HG03571 (cell line): ENCODE data around the gene DYDC1.
"Not testable (repeated sequence)": the region's sequence is repeated elsewhere in the genome, so short reads cannot be mapped to it uniquely, and the experiment has no call there.

Source experiments
- ATAC-seq: cut with Tn5 transposase; IDR thresholded peaks from one replicate; pipeline ENCODE4 v1.9.1; 2021; ENCODE audit not compliant: unreplicated experiment

Gene DYDC1

DNA sequence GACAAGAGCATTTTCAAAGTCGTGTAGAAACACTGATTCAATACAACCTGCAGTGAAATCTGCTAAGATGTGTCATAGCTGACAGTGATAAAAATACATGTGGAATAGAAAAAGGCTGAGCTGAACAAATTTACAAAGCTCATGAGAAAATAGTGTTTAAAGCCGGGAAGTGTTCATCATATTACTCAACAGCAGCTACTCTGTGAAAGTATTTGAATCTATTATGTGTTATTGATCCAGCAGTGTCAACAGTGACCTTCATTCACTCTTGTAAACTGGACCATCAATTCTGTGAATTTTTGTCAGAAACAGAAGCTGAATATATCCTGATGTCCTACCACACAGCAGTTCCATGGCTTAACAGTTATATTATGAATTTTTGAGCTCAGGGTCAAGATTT is 11.6 kb downstream of the DYDC1 start:
- no peak for ATAC-seq

DNA sequence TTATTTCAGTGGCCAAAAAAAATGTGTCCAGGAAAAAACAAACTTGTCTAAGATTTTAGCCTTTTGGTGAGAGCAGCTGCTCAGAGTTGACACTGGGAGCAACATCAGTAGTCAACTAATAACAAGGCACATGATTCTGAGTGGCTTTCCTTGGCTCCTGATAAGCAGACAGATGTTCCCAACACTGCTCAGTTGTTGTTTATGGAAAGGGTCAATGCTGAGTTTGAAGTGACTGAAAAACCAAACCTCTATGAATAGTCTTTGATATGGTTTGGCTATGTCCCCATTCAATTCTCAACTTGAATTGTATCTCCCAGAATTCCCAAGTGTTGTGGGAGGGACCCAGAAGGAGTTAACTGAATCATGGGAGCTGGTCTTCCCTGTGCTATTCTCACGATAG is 12.3 kb downstream of the DYDC1 start:
- no peak for ATAC-seq

DNA sequence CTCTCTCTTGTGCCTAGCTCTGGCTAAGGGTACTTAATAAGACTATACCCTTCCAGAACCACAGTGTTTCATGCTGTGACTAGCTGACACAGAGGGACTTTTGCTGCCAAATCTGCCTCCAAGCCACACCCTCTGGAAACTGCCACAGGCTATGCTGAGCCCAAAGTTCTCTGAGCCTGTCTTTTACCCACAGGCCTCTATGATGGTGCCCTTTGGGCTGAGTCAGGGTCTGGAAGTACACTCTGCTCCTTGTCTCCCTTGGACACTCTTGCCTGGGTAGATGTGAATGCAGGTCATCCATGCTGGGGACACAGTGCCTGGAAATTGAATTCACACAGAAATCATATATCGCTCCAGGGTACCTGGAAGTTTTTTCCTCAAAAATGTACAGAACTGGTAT is 22.6 kb downstream of the DYDC1 start:
- ATAC-seq: no peak

DNA sequence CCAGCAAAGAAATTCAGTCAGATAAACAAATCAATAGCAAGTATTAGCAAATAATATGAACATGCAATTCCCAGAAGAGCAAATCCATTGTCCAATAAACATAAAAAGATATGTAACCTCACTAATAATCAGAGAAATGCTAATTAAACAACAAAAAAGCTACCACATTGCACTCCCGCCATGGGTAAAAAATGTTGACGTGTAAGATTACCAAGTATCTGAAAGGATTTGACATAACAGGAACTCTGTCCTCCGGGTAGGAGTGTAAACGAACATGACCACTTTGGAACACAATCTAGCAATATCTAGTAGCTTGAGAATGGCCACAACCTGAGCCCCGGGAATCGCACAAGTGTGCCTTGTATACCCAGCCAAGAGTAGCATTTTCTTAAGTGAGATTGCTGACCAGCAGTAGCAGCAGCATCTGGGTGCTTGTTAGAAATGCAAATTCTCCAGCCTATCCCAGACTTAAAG is 31.6 kb downstream of the DYDC1 start:
- ATAC-seq: no peak

DNA sequence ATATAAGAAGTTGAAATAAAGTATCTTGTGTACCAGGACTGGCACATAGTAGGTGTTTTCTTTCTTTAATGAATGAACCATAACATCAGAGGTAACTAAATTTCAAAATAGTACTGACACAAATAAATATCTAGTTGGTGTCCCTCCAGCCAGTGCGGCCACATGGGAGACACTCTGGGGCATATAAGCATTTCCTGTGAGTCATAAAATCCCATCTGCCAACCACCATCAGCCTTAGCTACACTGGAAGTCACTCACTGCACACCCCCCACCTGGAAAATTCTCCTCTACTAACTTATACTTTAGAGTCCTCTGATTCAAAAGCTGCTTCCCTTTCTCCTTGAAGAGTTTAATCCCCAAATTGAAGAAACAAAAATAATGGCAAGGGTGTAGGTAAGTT is 32.5 kb downstream of the DYDC1 start:
- no peak for ATAC-seq

DNA sequence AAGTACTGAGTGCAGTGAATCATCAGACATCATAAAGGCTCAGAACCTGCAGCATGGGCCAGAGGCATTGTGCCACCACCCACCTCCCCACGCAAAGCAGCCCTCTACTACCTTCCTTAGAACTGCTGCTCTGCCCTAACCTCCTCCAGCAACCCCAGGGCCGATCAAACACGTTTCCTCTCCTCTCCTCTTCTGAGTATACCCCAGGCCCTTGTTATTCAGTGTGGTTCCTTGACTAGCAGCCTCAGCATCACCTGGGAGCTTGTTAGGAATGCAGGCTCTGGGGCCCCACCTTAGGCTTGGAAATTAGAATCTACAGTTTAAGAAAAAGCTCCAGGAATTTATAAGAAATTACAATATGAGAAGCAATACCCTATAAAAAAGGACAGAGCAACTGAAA is 33.2 kb downstream of the DYDC1 start:
- ATAC-seq: no peak

DNA sequence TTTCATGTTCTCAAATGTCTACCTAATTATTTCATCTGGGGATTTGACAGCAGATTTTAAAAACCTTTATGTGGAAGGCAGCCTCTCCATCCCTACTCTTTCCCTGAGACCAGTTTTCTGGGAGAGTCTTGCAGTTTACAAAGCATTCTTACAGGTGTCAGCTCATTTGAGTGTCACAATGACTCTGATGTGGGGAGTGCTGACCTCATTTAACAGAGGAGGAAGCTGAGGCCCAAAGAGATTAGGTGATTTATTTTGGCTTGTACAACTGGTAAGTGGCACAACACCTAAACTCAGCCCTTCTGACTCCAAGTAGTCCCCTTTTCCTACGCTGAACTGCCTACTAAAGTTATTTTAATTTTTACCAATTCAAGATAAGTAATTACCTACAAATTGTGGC is 33.8 kb downstream of the DYDC1 start:
- ATAC-seq: no peak

DNA sequence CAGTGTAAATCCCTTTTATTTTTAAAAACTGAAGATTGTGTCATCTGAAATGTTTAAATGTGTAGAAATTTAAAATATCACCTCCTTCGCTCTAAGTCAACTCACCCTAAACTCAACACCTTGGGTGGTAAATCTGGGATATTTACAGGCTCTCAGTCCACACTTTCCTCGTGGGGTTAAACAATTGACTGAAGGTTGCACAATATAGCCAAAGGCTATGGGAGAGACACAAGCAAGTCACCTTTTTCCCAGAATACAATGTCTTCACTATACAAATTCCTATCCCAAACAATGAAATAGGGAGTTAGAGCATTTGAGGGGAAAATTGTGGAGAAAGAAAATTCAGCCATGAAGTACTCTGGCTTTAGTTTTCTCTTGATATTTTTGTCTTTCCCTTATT is 34.4 kb downstream of the DYDC1 start:
- ATAC-seq: no peak

DNA sequence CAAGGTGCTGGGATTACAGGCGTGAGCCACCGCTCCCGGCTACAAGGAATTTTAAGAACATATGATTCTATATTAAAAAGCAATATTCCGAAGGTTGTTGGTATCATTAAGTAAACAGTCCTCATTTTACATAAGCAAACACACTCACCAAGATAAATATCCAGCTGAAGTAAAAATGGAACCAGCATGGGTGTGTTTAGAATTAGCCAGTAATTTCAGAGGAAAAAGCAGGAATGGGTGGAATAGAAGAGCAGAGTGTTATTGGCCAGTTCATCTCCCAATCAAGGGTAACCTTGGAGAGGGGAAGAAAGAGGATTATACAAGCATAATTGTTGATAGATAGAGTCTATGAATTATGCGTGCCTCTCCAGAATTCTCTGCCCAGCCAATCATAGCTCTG is 35.4 kb downstream of the DYDC1 start:
- no peak for ATAC-seq

DNA sequence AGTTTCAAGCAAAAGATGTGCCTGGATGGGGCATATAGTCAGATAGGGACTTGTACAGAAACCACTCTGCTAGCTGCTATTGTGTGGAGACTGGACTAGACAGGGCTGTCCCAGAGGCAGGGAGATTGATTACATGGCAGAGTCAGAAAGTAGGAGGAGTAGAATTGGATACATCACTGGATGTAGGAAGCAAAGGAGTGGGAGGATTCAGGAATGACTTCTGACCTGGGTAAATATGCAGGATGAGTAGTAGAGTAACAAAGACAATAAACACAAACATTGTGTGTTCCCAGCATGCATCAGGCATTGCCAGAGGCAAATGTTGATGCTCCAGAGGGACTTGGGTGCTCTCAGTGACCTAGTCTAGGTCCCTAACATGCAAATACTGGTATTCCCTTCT is 36.2 kb downstream of the DYDC1 start:
- ATAC-seq: no peak

DNA sequence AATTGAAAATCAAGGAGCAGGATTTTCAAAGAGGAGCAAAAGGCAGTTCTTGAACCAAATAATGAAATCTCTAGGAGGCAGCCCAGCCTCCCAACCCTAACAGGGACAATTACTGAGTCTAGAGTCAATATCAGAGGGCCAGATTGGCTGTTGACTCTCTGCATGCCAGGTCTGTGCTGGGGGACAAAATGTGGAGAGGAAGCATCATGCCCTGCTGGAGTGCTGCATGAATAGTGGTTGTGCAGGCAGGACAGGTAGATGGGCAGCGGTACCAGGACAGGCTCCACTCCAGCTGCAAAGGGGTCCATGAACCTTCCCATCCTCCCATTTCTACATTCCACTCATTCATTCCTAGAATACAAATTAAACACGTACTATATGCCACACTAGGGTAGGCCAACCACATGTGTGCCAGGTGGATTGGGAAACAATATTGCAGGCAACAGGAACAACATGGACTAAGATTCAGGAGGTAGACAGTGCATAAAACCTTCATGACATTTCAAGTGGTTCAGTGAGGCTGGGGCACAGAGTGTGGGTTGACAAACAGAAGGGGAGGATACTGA is 36.7 kb downstream of the DYDC1 start:
- no peak for ATAC-seq

DNA sequence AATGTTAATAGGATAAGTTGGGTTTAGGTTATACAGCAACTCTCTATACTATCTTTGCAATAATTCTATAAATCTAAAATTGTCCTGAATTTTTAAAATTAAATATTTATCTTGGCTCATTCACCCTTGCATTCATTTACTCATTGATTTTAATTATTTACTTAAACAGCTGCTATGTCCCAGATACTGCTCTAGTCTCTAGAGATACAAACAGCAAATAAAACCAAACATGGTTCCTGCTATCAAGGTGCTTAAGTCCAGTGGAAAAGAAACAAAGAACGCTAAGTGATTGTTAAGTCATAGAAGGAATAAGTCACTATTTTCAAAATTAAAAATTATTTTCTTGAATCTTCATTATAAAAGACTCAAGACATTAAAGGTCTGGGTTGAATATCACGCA is 37.2 kb downstream of the DYDC1 start:
- no peak for ATAC-seq

DNA sequence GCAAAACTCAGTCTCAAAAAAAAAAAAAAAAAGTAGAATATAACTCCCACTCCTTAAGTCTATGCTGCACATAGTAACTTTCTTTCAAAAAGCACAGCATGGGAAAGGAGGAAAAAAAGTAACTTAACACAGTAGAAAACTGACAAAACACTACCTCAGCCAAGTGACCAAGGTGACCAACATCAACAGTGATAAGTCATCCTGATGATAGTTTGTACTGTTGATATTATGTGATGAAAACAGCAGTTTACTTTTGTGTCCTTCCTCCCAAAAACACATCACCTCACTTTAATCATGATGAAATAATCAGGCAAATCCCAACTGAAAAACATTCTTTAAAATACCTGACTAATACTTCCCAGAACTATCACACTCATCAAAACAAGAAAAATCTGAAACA is 37.8 kb downstream of the DYDC1 start:
- ATAC-seq: no peak

DNA sequence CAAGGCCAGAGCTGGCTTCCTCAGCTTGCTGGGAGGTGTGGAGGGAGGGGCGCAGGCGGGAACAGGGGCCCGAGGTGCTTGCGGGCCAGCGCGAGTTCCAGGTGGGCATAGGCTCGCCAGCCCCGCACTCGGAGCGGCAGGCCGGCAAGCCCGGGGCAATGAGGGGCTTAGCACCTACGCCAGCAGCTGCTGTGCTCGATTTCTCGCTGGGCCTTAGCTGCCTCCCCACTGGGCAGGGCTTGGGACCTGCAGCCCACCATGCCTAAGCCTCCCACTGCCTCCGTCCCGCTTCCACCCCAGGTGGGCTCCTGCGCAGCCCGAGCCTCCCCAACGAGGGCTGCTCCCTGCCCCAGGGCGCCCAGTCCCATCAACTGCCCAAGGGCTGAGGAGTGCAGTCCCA is 41.2 kb downstream of the DYDC1 start:
- no peak for ATAC-seq

DNA sequence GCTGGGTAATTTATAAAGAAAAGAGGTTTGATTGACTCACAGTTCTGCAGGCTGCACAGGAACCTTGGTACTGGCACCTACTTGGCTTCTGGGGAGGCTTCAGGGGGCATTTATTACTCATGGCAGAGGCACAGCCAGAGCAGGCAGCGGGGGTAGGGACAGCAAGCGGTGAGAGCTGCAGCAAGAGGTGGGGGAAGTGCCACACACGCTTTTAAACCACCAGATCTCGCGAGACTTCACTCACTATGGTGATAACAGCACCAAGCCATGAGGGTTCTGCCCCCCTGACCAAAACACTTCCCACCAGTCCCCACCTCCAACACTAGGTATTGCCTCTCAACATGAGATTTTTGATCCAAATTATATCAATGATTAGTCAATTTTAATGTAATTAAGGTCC is 43.0 kb downstream of the DYDC1 start:
- no peak for ATAC-seq

DNA sequence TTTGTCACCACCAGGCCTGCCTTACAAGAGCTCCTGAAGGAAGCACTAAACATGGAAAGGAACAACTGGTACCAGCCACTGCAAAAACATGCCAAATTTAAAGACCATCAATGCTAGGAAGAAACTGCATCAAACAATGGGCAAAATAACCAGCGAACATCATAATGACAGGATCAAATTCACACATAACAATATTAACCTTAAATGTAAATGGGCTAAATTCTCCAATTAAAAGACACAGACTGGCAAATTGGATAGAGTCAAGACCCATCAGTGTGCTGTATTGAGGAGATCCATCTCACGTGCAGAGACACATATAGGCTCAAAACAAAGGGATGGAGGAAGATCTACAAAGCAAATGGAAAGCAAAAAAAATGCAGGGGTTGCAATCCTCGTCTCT is 50.6 kb downstream of the DYDC1 start:
- not testable (repeated sequence) for ATAC-seq

DNA sequence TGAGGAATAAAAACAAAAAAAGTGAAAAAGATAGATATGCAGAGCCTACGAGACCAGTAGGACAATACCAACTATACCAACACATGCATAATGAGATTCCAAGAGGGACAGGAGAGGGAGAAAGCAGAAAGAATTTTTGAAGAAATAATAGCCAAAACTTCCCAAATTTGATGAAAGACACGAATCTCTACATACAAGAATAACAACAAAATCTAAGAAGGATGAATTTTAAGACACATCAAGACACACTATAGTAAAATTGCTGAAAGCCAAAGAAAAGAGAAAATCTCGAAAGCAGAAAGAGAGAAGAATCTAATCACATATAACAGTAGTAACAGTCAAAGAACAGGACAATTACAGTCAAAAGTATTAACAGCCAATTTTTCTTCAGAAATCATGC is 59.6 kb downstream of the DYDC1 start:
- no peak for ATAC-seq

DNA sequence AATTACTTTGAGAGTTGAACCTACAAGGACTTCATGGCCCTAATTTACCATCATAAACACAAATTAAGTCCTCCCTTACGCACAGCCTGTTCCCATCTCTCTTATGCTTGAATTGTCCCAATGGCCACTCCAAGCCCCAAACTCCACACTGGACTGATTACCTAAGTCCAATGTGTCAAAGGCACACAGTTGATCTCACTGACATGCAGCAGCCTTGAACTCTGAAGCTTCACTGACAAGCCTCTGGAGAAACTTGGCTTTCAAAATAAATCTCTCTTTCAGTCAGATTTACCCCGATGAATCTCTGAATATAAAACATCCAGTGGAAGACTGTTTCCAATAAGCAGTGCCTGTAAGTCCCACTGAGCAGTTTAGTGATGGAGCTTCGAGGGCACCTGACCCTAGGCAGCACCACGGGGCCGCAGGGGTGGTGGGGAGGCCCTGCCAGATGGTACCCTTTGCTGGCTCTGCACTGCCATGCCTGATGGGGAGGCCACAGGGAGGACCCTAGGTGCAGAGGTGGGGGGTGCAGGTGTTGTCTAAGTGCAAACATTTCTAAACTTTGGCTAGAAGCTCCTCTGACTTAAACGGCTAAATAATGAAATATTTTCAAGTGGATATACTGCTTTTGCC is 63.8 kb downstream of the DYDC1 start:
- no peak for ATAC-seq

DNA sequence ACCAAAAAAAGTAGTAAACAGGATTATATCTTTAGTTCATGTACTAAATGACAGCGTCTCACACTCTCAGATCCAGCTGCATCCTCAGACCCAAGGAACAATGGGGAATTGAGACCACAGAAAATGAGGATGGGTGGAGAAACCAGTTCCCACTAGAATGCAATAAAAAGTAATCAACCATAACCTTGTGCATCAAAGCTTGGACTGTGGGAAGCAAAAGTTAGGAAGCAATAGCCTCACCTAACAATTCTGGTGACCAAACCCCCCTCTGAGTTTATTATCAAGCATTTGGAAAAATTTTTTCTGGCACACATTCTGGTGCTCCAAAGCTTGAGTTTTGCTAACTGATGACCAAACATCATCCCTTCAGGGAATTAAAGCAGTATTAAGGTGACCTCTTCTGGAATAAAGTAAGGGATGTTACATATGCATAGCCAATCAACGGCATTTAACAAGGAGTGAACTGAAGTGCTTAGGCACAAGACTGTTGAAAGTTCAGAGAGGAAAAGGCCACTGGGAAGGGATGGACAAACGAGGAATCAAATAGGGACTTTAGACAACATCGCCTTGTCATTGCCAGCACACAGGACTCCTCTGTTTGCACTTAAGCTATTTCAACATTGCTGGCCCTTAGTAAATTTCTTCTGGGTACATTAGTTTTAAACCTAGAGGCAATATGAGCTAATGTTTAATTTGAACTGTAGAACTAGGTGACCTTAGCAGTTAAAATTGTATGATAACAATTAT is 65.9 kb downstream of the DYDC1 start:
- no peak for ATAC-seq

DNA sequence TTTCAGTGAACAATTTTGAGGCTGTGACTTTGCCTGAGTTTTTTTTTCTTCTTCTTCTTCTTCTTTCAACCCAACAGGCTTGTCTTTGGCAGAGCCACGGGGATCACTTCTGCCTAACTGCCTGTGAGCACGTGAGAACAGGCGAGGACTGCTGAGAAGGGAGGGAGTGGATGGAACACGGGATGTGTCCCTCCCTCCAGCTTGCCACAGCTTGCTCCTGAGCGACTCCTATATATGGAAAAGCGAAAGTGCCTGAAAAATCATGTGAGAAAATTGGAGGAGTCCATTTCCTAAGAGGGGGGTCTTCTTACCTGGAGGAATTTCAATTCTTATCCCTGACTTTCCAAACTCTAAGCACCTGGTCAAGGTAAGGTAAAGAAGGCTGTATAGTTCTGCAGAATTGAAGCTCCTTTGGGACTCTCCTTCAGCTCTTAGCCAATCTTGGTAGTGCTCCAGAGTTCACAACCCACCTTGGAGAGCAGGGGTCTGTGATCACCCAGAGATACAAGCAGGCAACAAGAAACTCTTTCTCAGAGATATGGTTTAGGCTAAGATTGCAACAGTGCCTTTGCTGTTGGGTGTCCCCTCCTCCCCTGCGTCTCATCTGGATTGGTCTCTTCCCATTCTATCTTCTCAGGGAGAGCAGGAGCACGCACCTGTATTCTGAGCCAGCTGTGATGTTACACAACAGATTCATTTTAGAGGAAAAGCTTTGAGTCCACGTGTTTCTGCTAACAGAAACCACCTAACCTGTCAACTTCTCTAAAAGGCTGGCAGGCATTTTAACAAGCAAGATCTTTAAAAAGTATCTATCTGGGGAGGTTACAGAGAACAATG is 66.9 kb downstream of the DYDC1 start, which contains the start of gene MAT1A:
MAT1A (minus strand) TSS at position 208 of the 837 bp plus-strand sequence. CDS start 235 bp downstream, outside the sequence.
- no peak for ATAC-seq

DNA sequence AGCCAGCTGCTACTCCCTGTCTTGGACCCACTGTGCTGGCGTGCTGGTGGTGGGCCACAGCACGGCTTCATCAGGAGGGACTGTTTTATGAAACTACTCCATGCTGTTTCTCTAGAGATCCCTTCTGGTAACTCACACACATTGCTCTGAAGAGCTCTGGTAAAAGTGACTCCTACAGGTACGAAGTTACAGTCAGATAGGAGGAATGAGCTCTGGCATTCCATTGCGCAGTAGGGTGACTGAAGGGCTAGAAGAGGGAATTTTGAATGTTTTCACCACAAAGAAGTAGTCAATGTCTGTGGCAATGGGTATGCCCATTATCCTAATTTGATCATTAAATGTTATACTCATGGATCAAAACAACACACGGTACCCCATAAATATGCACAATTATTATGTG is 67.7 kb downstream of the DYDC1 start:
- no peak for ATAC-seq
